Heart left ventricle (tissue), 13 donors: Measurements from ENCODE around the gene NTMT1.

Experiments used
- POLR2A ChIP-seq, 2 donors: fragments of 450-650 bp; IDR thresholded peaks; one replicate each; pipeline ENCODE4 v1.6.1; 2017; ENCODE audit warnings: antibody characterized with exemption in 2 of 2, mild to moderate bottlenecking in 2 of 2, moderate library complexity in 2 of 2
- TF ChIP-seq, protein P1 (sequence below), 12 donors: fragments of 200-600 bp; sonication (generic) in 4 of 12; IDR thresholded peaks; one replicate each; pipeline versions ENCODE4 v1.5.0 to v1.8.0; 2018 to 2022; ENCODE audit warnings: antibody characterized with exemption in 12 of 12, mild to moderate bottlenecking in 5 of 12
- donor health status: ischemic (EF 13 %, LVEDD 7.1; RV severe dilation, severe dysfunction).
- donor health status: DM: no; HTN: yes; CAD: no.
- donor health status: DM: no; HTN: no; CAD: no.
- donor health status: ischemic (EF 25% LVEDD 6.9; RV normal size, moderate dysfunction).
- donor health status: ischemic (EF 25% LVEDD 5.7; RV mildly dilated, moderate dysfunction).
- donor health status: ischemic (EF 35%, LVEDD 5.7; RV mildly dilated, moderate dysfunction).
- donor health status: nonischemic (EF 11% LVEDD 7.7; RV severe dilation, severe dysfunction).
- donor health status: DM: yes; HTN: yes; CAD: no.
- donor health status: PGD.
- donor health status: ischemic (EF 29% LVEDD 5.4; RV normal size, mild dysfunction).
- donor health status: nonischemic (EF 23%, LVEDD 6.1; RV moderate dilation, normal function).

DNA sequence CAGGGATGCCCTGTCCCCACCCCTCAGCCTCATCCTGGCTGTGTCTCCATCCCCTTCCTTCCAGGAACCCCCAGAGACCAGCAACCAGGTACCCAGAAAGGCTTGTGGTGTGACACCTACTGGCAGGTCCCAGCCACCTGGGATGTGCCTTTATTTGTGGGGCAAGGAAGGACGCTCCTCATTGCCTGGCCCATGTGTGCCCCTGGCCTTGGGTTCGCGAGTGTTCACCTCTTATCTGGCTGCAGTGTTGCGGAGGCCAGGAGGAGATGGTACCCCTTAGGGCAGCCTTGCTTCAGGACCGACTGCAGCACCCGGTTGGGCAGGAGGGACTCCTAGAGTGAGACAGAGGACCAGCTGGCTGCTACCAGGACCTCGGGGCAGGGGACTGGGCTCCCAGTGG lies 13.8 kb upstream of the NTMT1 start:
- TF ChIP-seq, protein P1, sequence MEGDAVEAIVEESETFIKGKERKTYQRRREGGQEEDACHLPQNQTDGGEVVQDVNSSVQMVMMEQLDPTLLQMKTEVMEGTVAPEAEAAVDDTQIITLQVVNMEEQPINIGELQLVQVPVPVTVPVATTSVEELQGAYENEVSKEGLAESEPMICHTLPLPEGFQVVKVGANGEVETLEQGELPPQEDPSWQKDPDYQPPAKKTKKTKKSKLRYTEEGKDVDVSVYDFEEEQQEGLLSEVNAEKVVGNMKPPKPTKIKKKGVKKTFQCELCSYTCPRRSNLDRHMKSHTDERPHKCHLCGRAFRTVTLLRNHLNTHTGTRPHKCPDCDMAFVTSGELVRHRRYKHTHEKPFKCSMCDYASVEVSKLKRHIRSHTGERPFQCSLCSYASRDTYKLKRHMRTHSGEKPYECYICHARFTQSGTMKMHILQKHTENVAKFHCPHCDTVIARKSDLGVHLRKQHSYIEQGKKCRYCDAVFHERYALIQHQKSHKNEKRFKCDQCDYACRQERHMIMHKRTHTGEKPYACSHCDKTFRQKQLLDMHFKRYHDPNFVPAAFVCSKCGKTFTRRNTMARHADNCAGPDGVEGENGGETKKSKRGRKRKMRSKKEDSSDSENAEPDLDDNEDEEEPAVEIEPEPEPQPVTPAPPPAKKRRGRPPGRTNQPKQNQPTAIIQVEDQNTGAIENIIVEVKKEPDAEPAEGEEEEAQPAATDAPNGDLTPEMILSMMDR (IDR thresholded peaks at IDR 0.05): no peak
- no peak for TF ChIP-seq POLR2A (IDR thresholded peaks at IDR 0.05)
